Ishikawa (cell line): ENCODE measurements around the gene STARD7.

Experiments used
- CEBPB ChIP-seq: IDR thresholded peaks from 2 replicates; pipeline ENCODE4 v1.6.1; 2012
- CREB1 ChIP-seq: IDR thresholded peaks from 2 replicates; pipeline ENCODE4 v1.6.1; 2012; ENCODE audit warnings: low read depth
- EGR1 ChIP-seq: IDR thresholded peaks from 2 replicates; pipeline ENCODE4 v1.6.1; 2012
- FOXM1 ChIP-seq: IDR thresholded peaks from 2 replicates; pipeline ENCODE4 v1.6.1; 2012; ENCODE audit warnings: low read depth, borderline replicate concordance
- RAD21 ChIP-seq: IDR thresholded peaks from 2 replicates; pipeline ENCODE4 v1.6.1; 2012; ENCODE audit warnings: low read depth
- YY1 ChIP-seq: IDR thresholded peaks from 2 replicates; pipeline ENCODE4 v1.6.1; 2012; ENCODE audit warnings: low read depth
- TF ChIP-seq, protein P1 (sequence below): IDR thresholded peaks from 2 replicates; pipeline ENCODE4 v1.6.1; 2012

DNA sequence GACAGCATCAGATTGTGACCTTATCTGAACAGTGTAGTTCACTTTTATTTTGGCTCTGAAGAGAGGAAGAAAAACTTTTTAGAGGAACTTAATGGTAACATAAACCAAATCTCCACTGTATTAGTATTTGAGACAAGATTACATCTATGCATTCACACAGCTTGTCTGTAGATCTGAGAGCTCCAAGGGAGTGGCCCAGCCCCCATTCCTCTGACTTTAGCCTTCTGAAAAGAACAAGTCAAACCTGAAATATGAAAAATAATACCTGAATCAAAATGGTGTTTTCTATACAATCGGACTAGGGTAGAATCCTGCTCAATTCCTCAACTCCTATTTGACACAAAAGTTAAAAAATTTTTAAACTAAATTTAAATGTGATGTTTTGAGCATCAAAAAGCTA, 23.1 kb downstream of the STARD7 start:
- no peak for TF ChIP-seq YY1
- TF ChIP-seq, protein P1, sequence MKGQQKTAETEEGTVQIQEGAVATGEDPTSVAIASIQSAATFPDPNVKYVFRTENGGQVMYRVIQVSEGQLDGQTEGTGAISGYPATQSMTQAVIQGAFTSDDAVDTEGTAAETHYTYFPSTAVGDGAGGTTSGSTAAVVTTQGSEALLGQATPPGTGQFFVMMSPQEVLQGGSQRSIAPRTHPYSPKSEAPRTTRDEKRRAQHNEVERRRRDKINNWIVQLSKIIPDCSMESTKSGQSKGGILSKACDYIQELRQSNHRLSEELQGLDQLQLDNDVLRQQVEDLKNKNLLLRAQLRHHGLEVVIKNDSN = no peak
- TF ChIP-seq FOXM1 = no peak
- no peak for TF ChIP-seq CREB1
- no peak for TF ChIP-seq CEBPB
- TF ChIP-seq RAD21 = no peak
- no peak for TF ChIP-seq EGR1
